HG02938 (cell line): Measurements from ENCODE around the gene GOSR1.
"Not testable (repeated sequence)": the region's sequence is repeated elsewhere in the genome, so short reads cannot be mapped to it uniquely, and the experiment has no call there.

Source experiments
- ATAC-seq: cut with Tn5 transposase; IDR thresholded peaks from one replicate; pipeline ENCODE4 v1.9.1; 2021; ENCODE audit warnings: mild to moderate bottlenecking, moderate library complexity; ENCODE audit not compliant: unreplicated experiment

The GOSR1 gene

DNA sequence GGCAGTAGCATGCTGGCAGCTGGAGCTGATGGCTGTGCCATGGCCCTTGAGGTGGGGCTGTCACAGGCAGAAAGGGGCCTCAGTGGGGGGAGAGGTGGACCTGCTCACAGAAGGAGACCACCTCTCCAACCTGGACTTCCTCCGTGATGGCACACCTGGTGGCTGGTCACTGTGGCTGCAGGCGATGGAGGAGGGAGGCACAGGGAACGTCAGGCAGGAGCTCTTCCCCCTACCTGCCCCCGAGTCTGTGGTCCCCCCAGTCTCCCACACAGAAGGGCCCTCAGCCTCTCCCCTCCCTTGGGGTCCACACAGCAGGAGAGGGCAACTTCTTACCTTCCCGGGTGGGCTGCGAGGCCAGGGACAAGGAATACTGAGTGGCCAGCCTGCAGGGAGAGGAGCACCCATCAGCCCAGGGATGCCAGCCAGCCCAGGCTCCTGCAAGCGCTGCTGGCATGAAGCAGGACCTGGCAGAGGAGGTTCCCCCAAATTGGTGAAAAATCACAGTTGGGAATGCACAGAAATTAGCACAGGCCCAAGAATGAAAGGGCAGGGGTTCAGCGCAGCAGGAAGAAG lies 96.5 kb downstream of the GOSR1 start:
- ATAC-seq = no peak

DNA sequence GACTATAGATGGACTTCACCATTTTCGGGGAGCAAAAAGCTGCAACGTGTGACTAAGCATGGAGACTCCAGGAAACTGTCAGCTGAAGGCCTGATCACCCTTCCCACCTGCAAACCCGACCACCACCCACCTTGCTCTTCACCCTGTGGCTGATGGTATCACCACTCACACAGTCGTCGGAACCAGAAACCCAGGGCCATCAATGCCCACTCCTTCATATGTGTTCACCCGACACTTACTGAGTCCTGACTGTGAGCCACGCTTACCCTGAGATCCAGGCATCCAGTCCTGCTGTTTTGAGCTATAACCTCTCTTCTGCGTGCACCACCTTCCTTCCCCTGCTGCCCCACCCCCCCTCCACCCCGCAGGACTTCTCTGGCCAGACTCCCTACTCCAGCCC lies 97.1 kb downstream of the GOSR1 start:
- not testable (repeated sequence) for ATAC-seq

DNA sequence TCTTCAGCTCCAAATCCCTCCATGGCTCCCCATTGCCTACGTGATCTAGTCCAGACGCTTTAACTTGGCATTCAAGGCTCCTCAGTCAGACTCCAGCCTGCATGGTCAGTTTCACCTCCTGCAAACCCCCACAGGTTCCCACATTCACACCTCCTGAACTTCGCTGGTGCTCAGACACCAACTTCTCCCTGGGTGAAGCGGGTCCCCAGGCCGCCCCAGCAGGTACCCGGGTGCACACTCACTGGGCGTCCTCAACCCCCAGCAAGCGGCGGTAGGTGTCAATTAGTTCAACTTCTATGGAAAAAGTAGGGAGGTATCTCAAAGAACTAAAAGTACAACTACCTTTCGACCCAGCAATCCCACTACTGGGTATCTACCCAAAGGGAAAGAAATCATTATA lies 97.6 kb downstream of the GOSR1 start:
- not testable (repeated sequence) for ATAC-seq

GRCh38 chr17:30575648-30576325 lies 98.6 kb downstream of the GOSR1 start:
- ATAC-seq = not testable (repeated sequence)

DNA sequence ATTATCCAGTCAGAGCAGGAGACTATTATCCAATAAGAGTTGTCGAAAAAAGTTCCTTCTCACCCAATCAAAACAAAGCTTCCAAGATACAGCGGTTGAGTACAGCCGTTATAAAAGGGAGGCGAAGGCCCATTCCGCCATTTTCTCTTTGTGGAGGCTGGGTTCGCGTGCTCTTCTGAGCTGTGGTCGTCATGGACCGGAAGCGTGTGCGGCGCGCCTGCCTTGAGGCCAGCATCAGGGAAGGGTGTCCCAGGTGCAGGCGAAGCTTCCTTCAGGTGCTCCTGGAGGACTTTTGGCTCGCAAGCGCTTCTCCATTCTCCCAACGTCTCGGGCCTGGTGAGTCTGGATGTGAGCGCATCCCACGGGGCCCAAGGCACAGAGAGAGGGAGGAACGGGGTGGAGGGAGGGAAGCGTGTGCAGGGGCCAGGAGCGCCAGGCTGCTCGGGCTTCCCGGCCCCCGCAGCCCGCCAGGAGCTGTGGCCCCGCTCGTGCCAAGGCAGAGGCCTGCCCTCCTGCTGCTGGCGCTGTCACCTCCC lies 99.2 kb downstream of the GOSR1 start:
- ATAC-seq = no peak
